GM21529 (cell line): Measurements from ENCODE around the gene BCAR3.

Source experiments
- ATAC-seq: cut with Tn5 transposase; IDR thresholded peaks from one replicate; pipeline ENCODE4 v1.9.1; 2021; ENCODE audit not compliant: unreplicated experiment

Gene BCAR3

DNA sequence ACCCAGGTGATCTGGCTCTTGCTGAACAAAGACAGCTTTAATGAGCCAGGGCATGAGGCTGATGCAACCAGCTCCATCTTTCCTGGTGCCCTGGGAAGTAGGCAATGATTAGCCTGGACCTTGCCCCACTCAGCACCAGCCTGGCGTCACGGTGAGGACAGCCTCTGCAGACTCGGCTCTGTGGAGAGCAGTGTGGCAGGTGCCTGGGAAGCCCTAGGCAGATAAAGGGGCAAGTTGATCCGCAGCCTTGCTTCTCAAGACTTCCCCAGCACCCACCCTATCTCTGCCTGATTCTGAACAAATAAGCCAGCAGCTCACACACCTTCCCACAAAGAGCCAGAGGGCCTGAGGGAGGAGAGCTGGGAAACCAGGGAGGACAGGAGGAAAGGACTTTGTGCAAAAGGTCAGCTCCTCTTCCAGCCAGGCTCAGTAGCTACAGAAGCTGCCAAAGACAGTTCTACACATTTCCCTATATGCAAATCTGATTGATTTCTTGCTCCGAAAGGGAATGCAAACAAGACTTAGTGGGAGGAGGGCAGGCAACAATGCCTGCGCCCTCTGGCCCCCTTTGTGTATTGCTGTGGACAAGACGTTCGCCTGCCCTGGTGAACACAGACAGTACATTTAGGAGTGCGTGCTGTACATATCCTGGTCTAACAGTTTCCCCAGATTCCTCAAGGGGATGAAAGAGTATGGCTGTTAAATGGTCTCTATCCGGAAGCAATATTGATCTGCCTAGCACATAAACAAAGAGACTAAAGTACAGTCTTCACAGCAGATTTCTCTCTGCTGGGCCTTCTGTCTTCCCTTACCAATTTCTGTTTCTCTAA lies 63.8 kb downstream of the BCAR3 start:
- no peak for ATAC-seq

- no peak for ATAC-seq
Observed at GRCh38 chr1:93616996-93617669, 64.5 kb downstream of the BCAR3 start.

DNA sequence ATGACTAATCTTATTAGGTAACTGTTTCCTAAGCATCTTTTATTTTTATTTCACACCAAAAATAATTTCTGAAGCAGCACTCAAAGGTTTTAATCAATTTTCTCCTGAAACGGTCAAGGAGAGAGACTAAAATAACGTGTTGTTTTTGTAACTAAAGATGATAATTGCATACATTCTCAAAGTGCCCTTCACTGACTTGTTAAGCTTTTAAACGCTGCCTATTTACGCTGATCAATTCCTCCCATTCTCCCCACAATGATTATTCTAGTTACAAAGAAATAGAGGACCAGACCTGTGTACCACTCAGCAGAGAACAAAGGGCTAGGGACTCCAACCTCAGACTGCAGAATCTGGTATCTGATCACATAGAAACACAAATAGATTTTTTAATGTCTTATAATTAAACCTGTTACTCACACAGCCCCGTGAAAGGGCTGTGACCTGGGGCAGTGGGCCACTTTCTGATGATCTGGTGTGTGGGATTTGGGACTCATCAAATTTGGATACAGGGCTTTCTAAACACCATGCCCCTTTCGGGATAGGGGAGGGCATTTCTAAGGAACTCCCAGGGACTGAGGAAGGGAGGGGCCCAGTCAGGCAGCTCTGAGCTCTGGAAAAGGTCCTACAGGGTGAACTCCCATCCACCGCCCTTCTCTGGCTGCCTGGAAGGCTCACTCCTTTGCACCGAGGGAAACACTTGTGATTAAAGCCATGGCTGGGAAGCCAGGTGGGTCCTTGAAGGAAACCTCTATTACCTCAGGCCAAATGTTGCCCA lies 65.2 kb downstream of the BCAR3 start:
- no peak for ATAC-seq

DNA sequence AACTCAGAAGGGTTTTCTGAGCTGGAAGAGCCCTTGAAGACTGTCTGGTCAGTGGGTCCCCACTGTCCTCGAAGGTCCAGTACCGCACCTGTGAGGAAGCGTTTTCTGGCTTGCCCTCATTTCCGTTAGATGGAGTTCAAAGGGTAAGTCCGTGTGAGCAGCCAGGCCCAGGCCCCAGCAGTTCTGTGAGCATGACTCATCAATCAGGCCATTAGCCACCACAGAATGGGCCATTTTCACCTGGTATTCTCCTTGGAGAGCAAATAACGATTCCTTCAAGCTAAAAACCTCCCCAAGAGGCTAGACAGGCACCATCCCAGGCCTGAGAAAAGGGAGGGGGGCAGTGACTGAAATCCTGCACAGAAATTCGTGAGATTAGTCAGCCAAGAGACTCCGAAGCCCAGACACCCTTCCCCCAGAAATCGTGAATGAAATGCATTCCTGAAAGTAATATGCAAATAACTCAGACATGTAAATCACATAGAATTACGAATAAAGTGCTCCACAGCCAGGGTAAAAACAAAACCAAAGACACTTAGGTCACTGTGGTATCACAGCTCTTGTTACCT lies 66.0 kb downstream of the BCAR3 start:
- peak; percentile 80 for ATAC-seq

- ATAC-seq: peak; percentile 53
Observed at GRCh38 chr1:93614986-93615581, 66.6 kb downstream of the BCAR3 start.

DNA sequence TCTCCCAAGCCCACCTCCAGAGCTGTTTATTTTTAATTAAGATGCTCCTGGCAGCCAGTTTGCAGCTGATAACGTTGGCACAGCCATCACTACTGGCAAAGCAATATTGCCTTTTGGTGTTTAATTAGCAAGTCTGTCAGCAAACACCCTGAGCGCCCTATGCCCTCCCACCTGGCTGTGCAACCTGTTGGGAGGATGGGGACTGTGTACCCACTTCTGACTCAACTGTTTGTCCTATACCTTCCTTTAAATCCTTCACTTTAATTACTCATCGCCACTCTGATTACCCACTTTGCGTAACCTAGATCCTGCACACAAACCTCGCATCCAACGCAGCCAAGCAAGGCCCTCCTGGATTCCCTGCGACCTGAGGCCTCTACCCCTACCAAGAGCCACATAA lies 67.1 kb downstream of the BCAR3 start:
- no peak for ATAC-seq

DNA sequence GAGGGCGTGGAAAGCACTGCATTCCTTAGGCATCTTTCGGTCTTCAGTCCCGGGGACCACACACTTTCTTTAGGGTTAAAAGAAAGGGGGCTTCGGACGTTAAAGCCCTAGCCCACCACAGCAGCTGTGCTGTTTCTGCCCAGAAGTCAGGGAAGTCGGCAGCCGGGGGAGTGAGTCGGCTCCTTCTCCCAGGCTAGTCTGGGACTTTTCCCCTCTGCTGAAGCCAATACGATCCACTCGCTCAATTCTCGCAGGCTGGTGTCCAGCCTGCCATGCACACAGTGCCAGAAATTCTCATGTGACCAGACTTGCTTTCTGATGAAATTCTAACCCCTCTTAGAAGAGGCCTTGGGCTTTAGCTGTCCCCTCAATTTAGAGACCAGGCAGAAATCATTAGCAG lies 67.7 kb downstream of the BCAR3 start:
- no peak for ATAC-seq

DNA sequence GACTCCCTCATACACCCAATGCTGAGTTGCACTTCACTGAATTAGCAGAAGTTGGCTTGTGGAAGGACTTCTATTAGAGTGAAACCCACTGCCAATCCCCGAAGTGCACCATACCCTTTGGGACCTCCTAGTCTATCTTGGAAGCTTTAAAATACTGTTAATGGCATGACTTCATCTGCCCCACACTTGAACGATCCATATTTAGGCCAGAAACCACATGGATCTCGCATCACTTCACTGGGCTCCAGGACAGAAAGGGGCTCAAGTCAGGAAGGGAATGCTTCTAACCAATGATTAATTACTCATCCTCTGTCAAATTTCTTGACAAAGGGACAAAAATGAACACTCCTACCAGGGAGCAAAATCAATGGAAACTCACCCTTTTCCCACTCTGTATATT lies 69.1 kb downstream of the BCAR3 start:
- ATAC-seq: no peak

DNA sequence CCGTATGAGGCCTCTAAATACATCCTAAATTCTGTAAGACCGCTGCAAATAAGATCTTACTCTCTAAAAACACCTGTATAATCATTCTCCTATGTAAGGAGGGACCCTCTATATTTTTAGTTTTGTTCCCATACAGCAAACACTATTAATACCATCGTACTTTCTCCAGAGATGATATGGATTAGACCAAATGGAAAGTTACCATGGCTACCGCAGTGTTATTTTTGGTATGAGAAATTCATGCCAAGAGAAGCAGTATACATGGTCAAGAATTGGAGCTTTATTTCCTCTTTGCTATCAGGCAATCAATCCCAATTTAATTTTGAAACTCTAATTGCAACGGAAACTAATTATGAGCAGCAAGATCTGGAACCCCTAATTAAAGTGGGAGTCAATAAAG lies 70.0 kb downstream of the BCAR3 start:
- ATAC-seq: no peak

GRCh38 chr1:93609536-93609935 lies 72.1 kb downstream of the BCAR3 start:
- no peak for ATAC-seq

DNA sequence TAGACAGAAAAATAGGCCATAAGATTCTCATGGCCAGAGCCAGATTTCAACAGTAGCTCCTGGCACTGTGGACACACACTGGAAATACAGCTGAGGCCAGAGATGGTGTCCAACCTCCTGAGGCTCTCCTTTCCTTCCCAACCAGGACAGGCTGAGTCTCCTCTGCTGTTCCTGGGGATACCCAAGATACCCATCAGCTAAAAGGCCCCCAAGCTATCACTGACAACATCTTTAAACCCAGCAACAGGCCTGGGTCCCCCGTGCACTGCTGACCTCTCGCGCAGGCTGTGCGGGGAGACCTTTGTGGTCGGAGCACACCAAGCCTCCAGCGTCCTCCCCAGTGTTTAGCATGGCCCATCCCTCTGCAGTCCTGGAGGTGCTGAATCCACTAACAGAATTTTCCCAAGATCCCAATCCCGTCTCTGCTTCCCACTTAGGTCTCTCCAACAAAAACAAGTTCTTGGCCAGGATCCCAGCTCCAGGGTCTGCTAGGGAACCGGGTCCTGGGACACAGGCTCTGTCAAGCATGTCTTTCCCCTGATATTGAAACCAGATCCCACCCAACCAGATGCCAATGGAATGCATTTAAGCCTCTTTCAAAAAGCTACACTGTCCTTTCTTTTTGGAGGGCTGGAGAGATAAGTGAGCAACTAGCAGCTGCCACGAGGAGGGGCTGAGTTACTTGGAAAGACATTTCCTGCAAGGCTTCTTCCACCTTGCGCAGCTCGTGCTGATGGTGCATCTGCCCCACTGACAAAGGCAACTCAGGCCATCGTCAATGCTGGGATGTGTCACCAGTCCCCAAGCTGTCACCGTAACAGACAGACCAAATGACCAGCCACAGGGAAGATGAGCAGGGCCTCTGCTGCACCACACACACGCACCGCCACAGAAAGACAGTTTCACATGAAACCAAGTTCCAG lies 73.2 kb downstream of the BCAR3 start:
- ATAC-seq: peak; percentile 13

- ATAC-seq: peak; percentile 93
Observed at GRCh38 chr1:93607814-93608186, 73.8 kb downstream of the BCAR3 start.

GRCh38 chr1:93605812-93606512 lies 75.7 kb downstream of the BCAR3 start:
- ATAC-seq: no peak

- no peak for ATAC-seq
Observed at GRCh38 chr1:93605026-93605568, 76.5 kb downstream of the BCAR3 start.

DNA sequence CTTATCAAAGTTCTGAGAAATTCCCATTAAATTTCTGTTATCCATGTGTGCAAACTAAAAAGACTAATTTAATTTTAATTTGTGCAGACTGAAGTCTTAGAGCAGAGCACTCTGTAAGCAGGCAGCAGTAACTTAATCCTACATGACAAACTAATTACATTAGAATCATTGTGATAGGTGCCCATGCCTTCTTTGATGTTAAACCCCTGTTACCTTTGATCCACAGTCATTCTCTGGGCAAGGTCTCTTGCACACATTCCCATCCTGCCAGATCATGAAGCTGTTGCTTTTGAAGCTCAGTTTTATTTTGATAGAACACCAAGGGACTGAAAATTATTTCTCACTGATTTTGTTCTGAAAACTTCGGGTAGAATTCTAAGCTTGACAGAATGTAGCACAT lies 77.2 kb downstream of the BCAR3 start:
- no peak for ATAC-seq

- ATAC-seq: no peak
Observed at GRCh38 chr1:93603601-93604000, 78.0 kb downstream of the BCAR3 start.

DNA sequence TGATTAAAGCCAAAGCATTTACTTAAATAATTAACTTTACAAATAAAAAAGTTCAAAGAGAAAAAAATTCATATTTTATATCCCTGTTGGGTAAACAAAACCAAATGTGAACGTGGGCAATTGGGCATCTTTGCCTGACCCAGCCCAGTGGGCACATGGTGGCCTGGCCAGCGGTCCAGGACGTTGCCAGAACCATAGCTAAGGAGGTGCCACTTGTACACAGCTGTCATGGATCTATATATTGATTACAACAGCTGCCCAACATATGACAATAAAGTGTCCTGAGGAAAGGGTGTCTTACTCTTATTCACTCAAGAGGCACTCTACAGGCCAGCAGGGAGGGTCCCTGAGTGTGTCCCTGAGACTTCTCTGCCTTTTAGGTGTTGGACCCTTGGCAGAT lies 78.5 kb downstream of the BCAR3 start:
- ATAC-seq: no peak

GRCh38 chr1:93602101-93602500 lies 79.5 kb downstream of the BCAR3 start:
- ATAC-seq: no peak

GRCh38 chr1:93601686-93602085 lies 80.0 kb downstream of the BCAR3 start:
- no peak for ATAC-seq
